GM21717 (cell line): ENCODE results near the gene NEU4.
A peak's percentile ranks its signal among the peaks of the same experiment; 100 is the strongest.

ENCODE experiments used
- ATAC-seq: cut with Tn5 transposase; IDR thresholded peaks from one replicate; pipeline ENCODE4 v1.9.1; 2021; ENCODE audit warnings: mild to moderate bottlenecking, moderate library complexity; ENCODE audit not compliant: unreplicated experiment

NEU4 gene

DNA sequence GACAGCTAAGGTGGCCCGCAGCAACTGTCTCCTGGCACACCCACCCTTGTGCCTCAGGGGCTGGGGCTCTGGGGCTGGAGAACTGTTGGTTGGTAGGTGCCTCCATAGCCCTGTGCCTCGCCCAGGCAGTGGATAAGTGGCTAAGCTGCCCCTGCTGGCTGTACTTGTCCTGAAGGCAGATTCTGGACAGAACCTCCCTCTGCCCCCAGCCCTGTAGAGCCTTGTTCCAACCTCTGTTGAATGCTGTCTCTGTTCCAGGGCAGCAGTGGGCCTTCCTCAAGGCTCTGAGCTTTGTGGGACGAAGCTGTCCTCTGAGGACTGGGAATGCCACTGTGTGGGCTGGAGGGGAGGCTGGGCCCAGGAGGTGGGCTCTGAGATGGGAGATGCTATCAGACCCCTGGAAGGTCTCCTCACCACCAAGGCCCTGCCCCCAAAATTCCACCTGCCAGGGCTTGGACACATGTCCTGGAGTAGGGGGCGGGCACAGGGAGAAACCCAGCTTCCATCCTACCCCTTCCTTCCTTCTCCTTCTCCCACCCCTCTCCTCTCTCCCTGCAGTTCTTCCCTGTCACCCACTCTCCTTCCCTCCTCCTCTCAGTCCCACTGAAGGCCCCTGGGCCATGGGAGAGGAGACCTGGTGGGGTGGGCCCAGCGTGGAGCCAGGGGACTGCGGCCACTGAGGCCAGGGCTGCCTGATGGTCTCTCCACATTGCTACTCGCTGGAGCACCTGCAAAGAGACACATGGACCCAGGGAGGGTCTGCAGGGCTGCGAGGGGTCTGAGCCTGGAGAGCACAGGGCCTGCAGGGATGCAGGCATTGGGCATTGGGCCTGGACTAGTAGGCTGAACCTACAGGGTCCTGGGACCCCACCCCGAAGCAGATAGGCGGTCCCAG is 51.4 kb downstream of the NEU4 start:
- ATAC-seq = peak; percentile 7

DNA sequence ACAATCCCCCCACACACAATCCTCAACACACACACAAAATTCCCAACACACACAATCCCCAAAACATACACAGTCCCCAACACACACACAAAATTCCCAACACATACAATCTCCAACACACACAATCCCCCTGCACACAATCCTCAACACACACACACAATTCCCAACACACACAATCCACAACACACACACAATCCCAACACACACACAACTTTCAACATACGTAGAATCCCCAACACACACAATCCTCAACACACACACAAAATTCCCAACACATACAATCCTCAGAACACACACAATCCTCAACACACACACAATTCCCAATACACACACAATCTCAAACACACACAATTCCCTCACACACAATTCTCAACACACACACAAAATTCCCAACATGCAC is 52.3 kb downstream of the NEU4 start:
- no peak for ATAC-seq

GRCh38 chr2:241862093-241862492 is 53.1 kb downstream of the NEU4 start:
- no peak for ATAC-seq

- no peak for ATAC-seq
Measured at GRCh38 chr2:241862775-241863535, 54.0 kb downstream of the NEU4 start.

- no peak for ATAC-seq
Measured at GRCh38 chr2:241863536-241863954, 54.6 kb downstream of the NEU4 start.

DNA sequence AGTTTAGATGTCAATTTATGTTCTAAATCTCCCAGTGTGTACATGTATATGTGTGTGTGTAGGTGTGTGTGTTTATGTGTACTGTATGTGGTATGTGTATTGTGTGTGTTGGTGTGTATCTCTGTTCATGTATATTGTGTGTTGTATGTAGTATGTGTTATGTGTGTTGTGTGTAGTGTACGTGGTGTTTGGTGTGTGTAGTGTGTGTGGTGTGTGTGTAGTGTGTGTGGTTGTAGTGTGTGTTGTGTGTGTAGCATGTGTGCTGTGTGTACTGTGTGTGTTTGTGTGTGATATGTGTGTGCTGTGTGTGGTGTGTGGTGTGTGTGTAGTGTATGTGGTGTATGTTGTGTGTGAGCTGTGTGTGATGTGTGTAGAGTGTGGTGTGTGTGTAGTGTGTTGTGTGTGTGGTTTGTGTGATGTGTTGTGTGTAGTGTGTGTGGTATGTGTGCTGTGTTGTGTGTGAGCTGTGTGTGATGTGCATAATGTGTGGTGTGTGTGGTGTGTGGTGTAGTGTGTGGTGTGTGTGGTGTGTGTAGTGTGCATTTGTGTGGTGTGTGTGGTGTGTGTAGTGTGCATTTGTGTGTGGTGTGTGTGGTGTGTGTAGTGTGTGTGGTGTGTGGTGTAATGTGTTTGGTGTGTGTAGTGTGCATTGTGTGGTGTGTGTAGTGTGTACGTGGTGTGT is 55.3 kb downstream of the NEU4 start:
- ATAC-seq = no peak

DNA sequence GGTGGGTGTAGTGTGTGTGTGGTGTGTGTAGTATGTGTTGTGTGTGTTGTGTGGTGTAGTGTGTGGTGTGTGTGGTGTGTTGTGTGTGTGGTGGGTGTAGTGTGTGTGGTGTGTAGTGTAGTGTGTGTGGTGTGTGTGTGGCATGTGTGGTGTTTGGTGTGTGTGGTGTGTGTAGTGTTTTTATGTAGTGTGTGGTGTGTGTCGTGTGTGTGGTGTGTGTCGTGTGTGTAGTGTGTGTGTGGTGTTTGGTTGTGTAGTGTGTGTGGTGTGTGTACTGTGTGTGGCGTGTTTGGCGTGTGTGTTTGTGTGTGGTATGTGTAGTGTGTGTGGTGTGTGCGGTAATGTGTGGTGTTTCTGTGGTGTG is 55.8 kb downstream of the NEU4 start:
- no peak for ATAC-seq

DNA sequence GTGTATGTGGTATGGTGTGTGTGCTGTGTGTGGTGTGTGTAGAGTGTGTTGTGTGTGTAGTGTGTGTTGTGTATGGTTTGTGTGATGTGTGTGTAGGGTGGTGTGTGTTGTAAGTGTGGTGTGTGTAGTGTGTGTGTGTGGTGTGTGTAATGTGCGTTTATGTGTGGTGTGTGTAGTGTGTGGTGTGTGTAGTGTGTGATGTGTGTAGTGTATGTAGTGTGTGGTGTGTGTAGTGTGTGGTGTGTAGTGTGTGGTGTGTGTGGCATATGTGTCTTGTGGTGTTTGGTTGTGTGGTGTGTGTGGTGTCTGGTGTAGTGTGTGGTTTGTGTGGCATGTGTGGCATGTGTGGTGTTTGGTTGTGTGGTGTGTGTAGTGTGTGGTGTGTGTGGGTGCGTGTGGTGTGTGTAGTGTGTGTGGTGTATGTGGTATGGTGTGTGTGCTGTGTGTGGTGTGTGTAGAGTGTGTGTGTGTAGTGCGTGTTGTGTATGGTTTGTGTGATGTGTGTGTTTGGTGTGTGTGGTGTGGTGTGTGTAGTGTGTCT is 56.5 kb downstream of the NEU4 start:
- ATAC-seq = no peak

DNA sequence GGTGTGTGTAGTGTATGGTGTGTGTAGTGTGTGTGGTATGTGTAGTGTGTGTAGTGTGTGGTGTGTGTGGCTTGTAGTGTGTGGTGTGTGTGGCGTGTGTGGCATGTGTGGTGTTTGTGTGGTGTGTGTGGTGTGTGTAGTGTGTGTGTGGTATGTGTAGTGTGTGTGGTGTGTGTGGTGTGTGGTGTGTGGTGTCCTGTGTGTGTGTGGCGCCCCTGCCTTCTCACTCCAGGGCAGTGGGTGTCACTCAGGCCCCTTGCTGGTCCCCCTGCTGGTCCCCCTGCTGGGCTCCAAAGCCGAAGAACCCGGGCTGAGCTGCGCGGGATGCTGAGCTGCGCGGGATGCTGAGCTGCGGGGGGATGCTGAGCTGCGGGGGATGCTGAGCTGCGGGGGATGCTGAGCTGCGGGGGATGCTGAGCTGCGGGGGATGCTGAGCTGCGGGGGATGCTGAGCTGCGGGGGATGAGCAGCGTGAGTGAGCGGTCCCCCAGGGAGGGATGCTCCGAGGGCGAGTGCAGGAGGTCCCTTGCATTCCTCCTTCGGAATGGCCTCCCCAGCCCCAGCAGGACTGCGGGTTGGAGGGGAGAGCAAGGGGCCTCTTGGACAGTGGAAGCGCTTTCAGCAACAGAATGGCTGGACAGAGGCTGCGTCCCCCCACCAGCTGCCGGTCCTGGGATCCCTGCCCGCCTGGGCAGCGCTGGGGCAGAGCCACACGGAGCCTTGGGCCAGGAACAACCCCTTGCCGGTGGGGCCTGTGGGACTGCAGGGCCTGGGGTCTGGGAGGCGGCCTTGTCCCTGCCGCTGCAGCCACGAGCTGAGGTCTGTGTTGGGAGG is 57.2 kb downstream of the NEU4 start:
- no peak for ATAC-seq
